K562 (cell line): ENCODE results near the gene SCMH1. TPM values are rescaled to one million over a fixed set of nuclear protein-coding genes. Genes with fewer than 3 reads are reported as not detected.
A peak's percentile ranks its signal among the peaks of the same experiment; 100 is the strongest.

Experiments
- ATAC-seq: fragments of 200-7000 bp; cut with Tn5 transposase; 3 replicates; pipeline ENCODE4 v1.9.1; 2020; ENCODE audit warnings: moderate library complexity
- BruUV-seq: library from RNA; stranded (reverse); fragments of 400-500 nt; replicated peaks from 2 replicates; lab custom pipeline; 2021; lab: Mats Ljungman, UMichigan
- CTCF ChIA-PET: fragments of 300-600 bp; formaldehyde crosslinking; extraction: SDS; loops from one replicate; lab custom pipeline; 2021; ENCODE audit warnings: low intra/inter-chr PET ratio; lab: Yijun Ruan, JAX
- POLR2A ChIA-PET: fragments of 300-600, 350-650 bp; sonication (Branson Sonifier 250); formaldehyde crosslinking; extraction: SDS; loops from one replicate; lab custom pipeline; 2021; ENCODE audit warnings: antibody characterized with exemption, inconsistent platforms; lab: Yijun Ruan, JAX
- DNase-seq, 4 experiments: peaks; one replicate each; pipeline versions ENCODE4 v3.0.0 to v3.0.0-alpha.2; 2011 to 2018; ENCODE audit warnings: low spot score in 3 of 4, mixed read lengths in 3 of 4; ENCODE audit errors: extremely low read depth in 1 of 4
- FAIRE-seq: peaks from 2 replicates; lab custom pipeline; 2011; peaks lifted over from hg19 to GRCh38; lab: Jason Lieb, UNC
- H2AFZ ChIP-seq: 2 replicates; pipeline ENCODE4 v1.6.0; 2011; ENCODE audit warnings: low read depth, low read length, control low read depth, inconsistent platforms
- H3K27ac ChIP-seq: fragments of 200-600 bp; 3 replicates; pipeline ENCODE4 v1.8.0; 2011; ENCODE audit warnings: low read depth, mild to moderate bottlenecking, control low read depth, inconsistent platforms, low read length, moderate library complexity, mixed read lengths; ENCODE audit errors: extremely low read depth
- H3K27me3 ChIP-seq, 2 experiments: fragments of 300-600 bp in 1 of 2; 2 replicates in 1 of 2; 3 replicates in 1 of 2; pipeline versions ENCODE4 v1.6.0 to v1.8.0; 2011; ENCODE audit warnings: inconsistent platforms in 2 of 2, low read length in 2 of 2, mild to moderate bottlenecking in 1 of 2, mixed read lengths in 1 of 2, moderate library complexity in 1 of 2; ENCODE audit not compliant: control insufficient read depth in 2 of 2, insufficient read depth in 2 of 2
- H3K36me3 ChIP-seq: fragments of 300-600 bp; 3 replicates; pipeline ENCODE4 v1.8.0; 2011; ENCODE audit warnings: mild to moderate bottlenecking, low read length, inconsistent platforms; ENCODE audit not compliant: control insufficient read depth, insufficient read depth
- H3K4me1 ChIP-seq, 2 experiments: fragments of 200-600 bp in 1 of 2; replicated peaks in 1 of 2; 2 replicates in 1 of 2; 3 replicates in 1 of 2; pipeline versions ENCODE4 v1.5.1 to v1.8.0; 2011; ENCODE audit warnings: inconsistent platforms in 2 of 2, low read length in 2 of 2, mild to moderate bottlenecking in 1 of 2, mixed read lengths in 1 of 2, moderate library complexity in 1 of 2; ENCODE audit not compliant: control insufficient read depth in 2 of 2, insufficient read depth in 2 of 2
- H3K4me2 ChIP-seq: 2 replicates; pipeline ENCODE4 v1.6.1; 2011; ENCODE audit warnings: low read length, control low read depth, inconsistent platforms, mixed read lengths; ENCODE audit not compliant: insufficient read depth
- H3K4me3 ChIP-seq: fragments of 200-600 bp; sonication (generic), shearing (Covaris generic); 2 replicates; pipeline ENCODE4 v1.5.1; 2016; ENCODE audit warnings: control low read depth, inconsistent platforms
- H3K79me2 ChIP-seq: fragments of 200-600 bp; 3 replicates; pipeline ENCODE4 v1.8.0; 2011; ENCODE audit warnings: low read length, inconsistent platforms; ENCODE audit not compliant: control insufficient read depth, insufficient read depth
- H3K9ac ChIP-seq, 2 experiments: 2 replicates each; pipeline versions ENCODE4 v1.6.0 to v1.6.1; 2011; ENCODE audit warnings: low read depth in 2 of 2, low read length in 2 of 2, control low read depth in 1 of 2, inconsistent platforms in 1 of 2, mild to moderate bottlenecking in 1 of 2, mixed read lengths in 1 of 2; ENCODE audit not compliant: insufficient read depth in 1 of 2
- H3K9me1 ChIP-seq: one replicate; pipeline ENCODE4 v1.6.0; 2011; ENCODE audit warnings: inconsistent platforms, mild to moderate bottlenecking, low read length, moderate library complexity; ENCODE audit not compliant: control insufficient read depth, insufficient read depth
- H3K9me3 ChIP-seq: replicated peaks from 2 replicates; pipeline ENCODE4 v1.5.1; 2011; ENCODE audit warnings: low read depth, low read length, inconsistent platforms; ENCODE audit not compliant: control insufficient read depth, insufficient read depth
- H4K20me1 ChIP-seq: replicated peaks from 2 replicates; pipeline ENCODE4 v1.6.1; 2011; ENCODE audit warnings: low read length, inconsistent platforms, mixed read lengths; ENCODE audit not compliant: control insufficient read depth, insufficient read depth
- CC2D1A ChIP-seq: fragments of 450-650 bp; IDR thresholded peaks from 2 replicates; pipeline ENCODE4 v1.6.1; 2017; ENCODE audit warnings: mild to moderate bottlenecking
- FOXA1 ChIP-seq: fragments of 450-650 bp; IDR thresholded peaks from 2 replicates; pipeline ENCODE4 v1.6.1; 2016; ENCODE audit warnings: mild to moderate bottlenecking, borderline replicate concordance
- HDAC3 ChIP-seq: fragments of 450-650 bp; IDR thresholded peaks from 2 replicates; pipeline ENCODE4 v1.6.1; 2018; ENCODE audit warnings: borderline replicate concordance, mild to moderate bottlenecking, moderate library complexity; ENCODE audit not compliant: partially characterized antibody
- HMGN3 ChIP-seq: IDR thresholded peaks from 2 replicates; pipeline ENCODE4 v1.6.1; 2011; ENCODE audit warnings: borderline replicate concordance, low read depth, mild to moderate bottlenecking, mixed read lengths, low read length; ENCODE audit not compliant: insufficient read length; ENCODE audit errors: extremely low read depth
- LCOR ChIP-seq: sonication (generic); formaldehyde crosslinking; IDR thresholded peaks from 2 replicates; pipeline ENCODE4 v1.8.0; 2022; ENCODE audit warnings: mild to moderate bottlenecking, missing genetic modification reagents
- MCM2 ChIP-seq: fragments of 450-650 bp; IDR thresholded peaks from 2 replicates; pipeline ENCODE4 v1.6.1; 2017; ENCODE audit warnings: low read depth, mild to moderate bottlenecking
- NONO ChIP-seq, 2 experiments: fragments of 200-400 bp in 1 of 2; fragments of 450-650 bp in 1 of 2; formaldehyde crosslinking in 1 of 2; IDR thresholded peaks; 2 replicates each; pipeline ENCODE4 v1.6.1; 2017; ENCODE audit warnings: low read depth in 2 of 2, mild to moderate bottlenecking in 2 of 2, moderate library complexity in 2 of 2, low read length in 1 of 2
- SAFB2 ChIP-seq: fragments of 200-400 bp; formaldehyde crosslinking; IDR thresholded peaks from 2 replicates; pipeline ENCODE4 v1.6.1; 2018; ENCODE audit warnings: borderline replicate concordance, low read length, low read depth, moderate library complexity; ENCODE audit not compliant: severe bottlenecking
- TCF7 ChIP-seq: sonication (generic); IDR thresholded peaks from 2 replicates; pipeline ENCODE4 v1.6.1; 2016; ENCODE audit warnings: antibody characterized with exemption, borderline replicate concordance
- YBX1 ChIP-seq: fragments of 450-650 bp; IDR thresholded peaks from 2 replicates; pipeline ENCODE4 v1.7.1; 2016; ENCODE audit warnings: mild to moderate bottlenecking
- ZNF263 ChIP-seq: sonication (generic); formaldehyde crosslinking; IDR thresholded peaks from 2 replicates; pipeline ENCODE4 v1.8.0; 2022; ENCODE audit warnings: mild to moderate bottlenecking, missing genetic modification reagents, borderline replicate concordance
- ZNF274 ChIP-seq: IDR thresholded peaks from 2 replicates; pipeline ENCODE4 v1.6.1; 2011; ENCODE audit warnings: low read depth, mild to moderate bottlenecking, low read length, moderate library complexity, borderline replicate concordance
- WGBS: fragments of 100-300 bp; shearing (Covaris generic); methylation state at CpG from one replicate; pipeline ENCODE4 v1.1.6; 2016; ENCODE audit warnings: low coverage, mixed read lengths; ENCODE audit not compliant: insufficient coverage; ENCODE audit errors: missing lambda C conversion rate; 5-methylcytosine and 5-hydroxymethylcytosine counted together
- in situ Hi-C: fragments of 300-500 bp; cut with MboI; formaldehyde crosslinking; loops from 4 replicates; pipeline ENCODE4 v1.15.0; 2018; ENCODE audit warnings: inconsistent platforms, mixed read lengths
- intact Hi-C: fragments of 100-400 bp; cut with micrococcal nuclease; formaldehyde crosslinking; loops from 2 replicates; pipeline ENCODE4 v1.14.2; 2022
- polyA plus RNA-seq, 8 experiments: library from polyadenylated mRNA; depleted of rRNA in 4 of 8; stranded (reverse) in 5 of 8; unstranded in 3 of 8; fragments of >200 nt; fragmentation: Nextera tagmentation in 2 of 8; fragmentation: Illumina TruSeq in 1 of 8; extraction: Ambion mirVana in 2 of 8; extraction: Trizol in 1 of 8; gene quantifications; 2 replicates each; pipeline versions ENCODE4 v1.2.1 to v1.2.3, GENCODE V29; 2011 to 2014; ENCODE audit warnings: inconsistent platforms in 1 of 8, missing spikeins in 1 of 8
- total RNA-seq, 7 experiments: library from RNA; depleted of rRNA in 6 of 7; stranded (reverse); fragments of >200 nt in 6 of 7; fragmentation: Illumina TruSeq in 2 of 7; extraction: Trizol in 2 of 7; gene quantifications; 2 replicates each; pipeline versions ENCODE4 v1.2.1 to v1.2.3, GENCODE V29; 2011 to 2021; ENCODE audit warnings: low replicate concordance in 1 of 7
- TF ChIP-seq, protein P1 (sequence below): sonication (generic); formaldehyde crosslinking; IDR thresholded peaks from 2 replicates; pipeline ENCODE4 v1.8.1; 2023; ENCODE audit warnings: mild to moderate bottlenecking, missing genetic modification reagents

The SCMH1 gene
- total and polyA plus RNA-seq, 9 of the 15 experiments (the other 6 are each of a cell fraction or from before 2014, with no cell fraction given): 8.5 to 37.0 (median 26.8) TPM

DNA sequence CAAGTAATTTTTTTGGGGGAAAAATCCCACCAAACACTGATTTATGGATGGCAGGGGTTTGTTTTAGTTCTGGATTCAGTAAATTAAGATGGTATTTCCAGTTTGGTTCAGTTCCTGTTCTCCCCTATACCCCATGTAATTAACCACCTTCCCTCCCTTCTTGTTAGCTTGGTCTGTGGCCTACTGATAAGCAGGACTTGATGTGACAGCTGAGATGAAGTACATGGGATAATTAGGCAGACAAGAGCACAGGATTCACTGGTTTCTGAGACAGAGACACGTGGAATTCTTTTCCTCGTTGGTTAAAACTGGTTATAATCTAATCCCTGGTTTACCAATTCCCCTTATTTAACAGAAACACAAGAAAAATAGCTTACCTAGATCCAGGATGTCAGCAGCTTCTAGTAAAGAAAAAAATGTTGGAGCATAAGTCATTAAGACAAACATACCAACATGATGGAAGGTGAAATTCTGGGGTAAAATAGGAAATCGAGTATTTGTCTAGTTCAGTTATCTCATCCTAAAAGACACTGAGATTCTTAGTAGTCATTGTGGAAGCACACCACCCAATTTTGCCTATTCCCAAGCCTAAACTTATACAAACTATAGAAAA, 81.5 kb downstream of the SCMH1 start:
- CTCF ChIA-PET: no interaction called here
- intact Hi-C loops: loop anchor here (2.0 kb wide), 1 partner anchor 80 kb away; no protein-coding TSS in a partner anchor
- FAIRE-seq (peak; percentile 96), ATAC-seq (peak; percentile 90), DNase-seq (peak; percentile 58 to 91 (median 80))
- H3K4me1 ChIP-seq: peaks cover 15 to 36% of the 10 kb centered on the region in 2 experiments; a peak in 4 of 5 replicates
- 0 out of 2 replicates have a peak overlapping the region, but pooled peaks have one; percentile 13 for H3K4me2 ChIP-seq
- peaks cover 6% of the 10 kb centered on the region; the same call in 1 of the 3 replicates for H3K36me3 ChIP-seq
- H3K9ac ChIP-seq: no peak overlapping the region
- no peak overlapping the region for H3K4me3 ChIP-seq
- no peaks in the 10 kb centered on the region for H3K9me1 ChIP-seq
- peak overlapping the region; percentile 32; the same call in 1 of the 3 replicates for H3K27ac ChIP-seq
- WGBS: 5% methylated on average over 3 of the region's 3 CpGs
- POLR2A ChIA-PET: interaction anchor here (0.7 to 1.2 kb wide), 5 partner anchors 8 to 616 kb away, joined by 3 to 6 read pairs (median 3); no protein-coding TSS in a partner anchor
- H2AFZ ChIP-seq: no peak overlapping the region
- in situ Hi-C loops: no loop called here
- no peaks in the 10 kb centered on the region for H4K20me1 ChIP-seq
- BruUV-seq: no TSS peak
- no peaks in the 10 kb centered on the region for H3K79me2 ChIP-seq
- no peaks in the 10 kb centered on the region for H3K27me3 ChIP-seq
- no peaks in the 10 kb centered on the region for H3K9me3 ChIP-seq
- TF ChIP-seq TCF7 (no peak), HDAC3 (peak; percentile 87), LCOR (CRISPR knock-in tag) (0 out of 2 replicates have a peak, but pooled peaks have one; percentile 52), ZNF274 (peak; percentile 39; the same call in 1 of the 2 replicates), HMGN3 (peak; percentile 80), SAFB2 (no peak), FOXA1 (no peak), MCM2 (no peak), ZNF263 (no peak), CC2D1A (peak; percentile 65; the same call in 1 of the 2 replicates), NONO (IDR thresholded peaks at IDR 0.05; ENCODE audit: low read depth in 2 of 2, low read length in 1 of 2) (peak in 1 of 2 experiments; percentile 62; a peak in 1 of 4 replicates), YBX1 (no peak)
- TF ChIP-seq, protein P1, sequence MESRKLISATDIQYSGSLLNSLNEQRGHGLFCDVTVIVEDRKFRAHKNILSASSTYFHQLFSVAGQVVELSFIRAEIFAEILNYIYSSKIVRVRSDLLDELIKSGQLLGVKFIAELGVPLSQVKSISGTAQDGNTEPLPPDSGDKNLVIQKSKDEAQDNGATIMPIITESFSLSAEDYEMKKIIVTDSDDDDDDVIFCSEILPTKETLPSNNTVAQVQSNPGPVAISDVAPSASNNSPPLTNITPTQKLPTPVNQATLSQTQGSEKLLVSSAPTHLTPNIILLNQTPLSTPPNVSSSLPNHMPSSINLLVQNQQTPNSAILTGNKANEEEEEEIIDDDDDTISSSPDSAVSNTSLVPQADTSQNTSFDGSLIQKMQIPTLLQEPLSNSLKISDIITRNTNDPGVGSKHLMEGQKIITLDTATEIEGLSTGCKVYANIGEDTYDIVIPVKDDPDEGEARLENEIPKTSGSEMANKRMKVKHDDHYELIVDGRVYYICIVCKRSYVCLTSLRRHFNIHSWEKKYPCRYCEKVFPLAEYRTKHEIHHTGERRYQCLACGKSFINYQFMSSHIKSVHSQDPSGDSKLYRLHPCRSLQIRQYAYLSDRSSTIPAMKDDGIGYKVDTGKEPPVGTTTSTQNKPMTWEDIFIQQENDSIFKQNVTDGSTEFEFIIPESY (CRISPR knock-in tag): no peak
